GM21447 (cell line): ENCODE data around the gene COL4A2.

ENCODE experiments used
- ATAC-seq: cut with Tn5 transposase; IDR thresholded peaks from one replicate; pipeline ENCODE4 v1.9.1; 2021; ENCODE audit not compliant: unreplicated experiment

The COL4A2 gene

DNA sequence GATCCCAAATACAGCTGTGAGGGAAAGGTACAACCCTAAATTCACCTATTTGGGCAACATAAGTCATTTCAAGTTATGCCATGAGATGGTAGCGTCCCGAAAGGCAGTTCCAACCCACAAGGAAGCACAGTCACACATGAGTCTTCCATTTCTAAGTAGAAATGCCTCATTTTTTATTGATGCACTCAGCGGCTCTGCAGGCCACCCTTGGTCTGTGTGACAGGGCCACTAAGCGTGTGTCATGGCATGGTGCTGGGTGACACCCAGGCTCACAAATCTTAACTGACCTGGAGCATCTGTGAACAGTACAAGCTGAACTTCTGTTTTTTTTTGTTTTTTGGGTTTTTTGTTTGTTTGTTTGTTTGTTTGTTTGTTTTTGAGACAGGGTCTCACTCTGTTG, 239.3 kb downstream of the COL4A2 start:
- ATAC-seq: no peak

DNA sequence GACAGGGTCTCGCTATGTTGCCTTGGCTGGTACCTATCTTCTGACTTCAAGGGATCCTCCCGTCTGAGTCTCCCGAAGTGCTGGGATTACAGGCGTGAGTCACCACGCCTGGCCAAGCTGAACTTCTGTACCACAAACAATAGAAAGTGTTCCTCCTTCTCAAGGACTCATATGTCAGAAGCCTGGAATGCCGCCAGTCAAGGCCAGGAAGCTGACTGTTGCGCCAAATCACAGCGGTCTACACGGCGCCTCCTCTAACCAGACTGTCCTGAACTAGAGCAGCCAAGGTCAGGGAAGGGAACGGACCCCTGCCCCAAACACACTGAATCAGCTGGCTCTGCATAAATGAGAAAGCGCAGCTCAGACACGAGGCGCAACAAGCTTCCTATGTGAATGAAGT, 239.8 kb downstream of the COL4A2 start:
- no peak for ATAC-seq

DNA sequence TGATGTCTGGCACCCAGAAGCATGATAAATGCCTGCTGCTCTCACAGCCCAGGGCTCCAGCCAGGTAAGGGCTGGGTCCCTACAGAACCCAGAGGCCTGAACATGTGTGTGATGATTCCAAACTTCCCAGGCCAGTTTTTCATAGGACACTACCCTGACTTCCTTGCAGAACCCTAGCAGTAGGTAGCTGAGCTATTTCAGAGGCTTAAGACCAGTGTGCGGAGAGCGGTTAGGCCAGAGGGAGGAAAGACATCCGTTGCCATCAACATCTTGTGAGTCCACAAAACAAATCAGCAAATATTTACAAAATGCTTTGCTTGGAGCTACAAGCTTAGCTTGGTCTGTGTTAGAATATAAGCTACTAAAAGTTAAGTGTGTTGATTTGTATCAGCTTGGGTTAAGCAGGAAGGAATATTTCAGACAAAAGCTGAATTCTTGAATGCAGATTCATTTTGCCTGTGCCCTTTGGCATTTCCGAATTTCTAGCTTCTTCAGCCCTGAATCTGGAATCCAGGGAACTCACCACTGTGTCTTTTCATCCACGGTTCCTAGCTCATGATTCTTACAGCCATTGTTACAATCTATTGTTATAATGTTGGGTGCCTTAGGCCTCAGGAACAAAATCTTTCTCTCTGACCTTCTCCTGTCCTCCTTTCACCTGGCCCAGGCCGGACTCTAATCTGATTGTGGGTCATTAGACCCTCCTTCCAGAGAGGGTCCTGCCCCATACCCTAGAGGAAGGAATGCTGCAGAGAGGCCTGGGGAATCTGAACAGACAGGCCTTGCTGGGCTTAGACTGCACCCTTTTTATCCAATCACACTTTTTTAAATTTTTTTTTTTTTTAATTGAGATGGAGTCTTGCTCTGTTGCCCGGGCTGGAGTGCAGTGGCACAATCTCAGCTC, 242.1 kb downstream of the COL4A2 start:
- ATAC-seq: no peak

- no peak for ATAC-seq
Observed at GRCh38 chr13:110549795-110550160, 242.7 kb downstream of the COL4A2 start.

- no peak for ATAC-seq
Observed at GRCh38 chr13:110551284-110551683, 244.2 kb downstream of the COL4A2 start.

- ATAC-seq: no peak
Observed at GRCh38 chr13:110552767-110553166, 245.7 kb downstream of the COL4A2 start.

GRCh38 chr13:110553417-110553816, 246.3 kb downstream of the COL4A2 start:
- no peak for ATAC-seq

GRCh38 chr13:110554227-110554836, 247.2 kb downstream of the COL4A2 start:
- ATAC-seq: no peak

GRCh38 chr13:110554946-110555345, 247.9 kb downstream of the COL4A2 start:
- no peak for ATAC-seq

GRCh38 chr13:110555601-110556223, 248.6 kb downstream of the COL4A2 start:
- ATAC-seq: peak; percentile 49

DNA sequence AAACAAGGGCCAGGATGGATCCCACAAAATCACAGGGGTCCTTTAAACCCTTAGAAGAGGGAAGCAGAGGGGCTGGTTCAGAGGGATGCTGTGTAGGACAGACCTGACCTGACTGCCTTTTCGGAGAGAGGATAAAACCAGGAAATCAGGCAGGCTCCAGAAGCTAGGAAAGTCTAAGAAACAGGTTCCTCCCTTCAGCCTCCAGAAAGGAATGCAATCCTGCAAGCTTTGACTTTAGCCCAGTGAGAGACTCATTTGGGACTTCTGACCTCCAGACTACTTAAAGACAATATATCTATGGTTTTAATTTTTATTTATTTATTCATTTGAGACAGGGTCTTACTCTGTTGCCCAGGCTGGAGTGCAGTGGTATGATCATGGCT, 249.1 kb downstream of the COL4A2 start:
- ATAC-seq: no peak

GRCh38 chr13:110557082-110557481, 250.0 kb downstream of the COL4A2 start:
- no peak for ATAC-seq

DNA sequence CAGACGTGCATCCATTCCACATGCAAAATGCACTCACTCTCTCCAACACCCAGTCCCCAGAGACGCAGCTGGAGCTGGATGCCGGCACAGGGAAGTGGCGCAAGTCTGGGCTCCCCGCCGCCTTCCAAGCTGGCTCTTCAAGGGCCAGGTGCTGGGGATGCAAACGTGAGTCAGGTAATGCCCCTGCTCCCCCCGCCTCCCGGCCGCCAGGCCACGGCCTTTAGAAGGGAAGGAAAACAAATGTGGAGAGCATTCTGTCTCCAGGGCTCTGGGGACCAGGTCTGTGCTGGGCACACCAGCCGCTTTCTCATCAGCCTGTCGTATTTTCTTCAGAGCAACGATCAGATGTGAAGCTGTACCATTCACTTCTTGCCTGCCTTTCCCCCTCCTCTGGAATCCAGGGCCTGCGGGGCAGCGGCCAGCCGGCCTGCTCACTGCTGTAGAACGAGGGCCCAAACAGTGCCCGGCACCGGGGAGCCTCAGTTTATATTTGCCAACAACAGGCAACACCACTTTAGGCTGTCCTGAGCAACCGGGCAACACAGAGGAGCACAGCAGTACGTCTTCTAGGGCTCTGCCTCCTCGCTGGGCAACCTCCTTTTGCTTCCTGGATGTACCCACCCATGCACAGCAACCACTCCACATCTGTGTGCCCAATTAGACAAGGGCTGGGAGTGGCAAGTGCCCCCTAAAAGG, 250.7 kb downstream of the COL4A2 start:
- ATAC-seq: no peak

DNA sequence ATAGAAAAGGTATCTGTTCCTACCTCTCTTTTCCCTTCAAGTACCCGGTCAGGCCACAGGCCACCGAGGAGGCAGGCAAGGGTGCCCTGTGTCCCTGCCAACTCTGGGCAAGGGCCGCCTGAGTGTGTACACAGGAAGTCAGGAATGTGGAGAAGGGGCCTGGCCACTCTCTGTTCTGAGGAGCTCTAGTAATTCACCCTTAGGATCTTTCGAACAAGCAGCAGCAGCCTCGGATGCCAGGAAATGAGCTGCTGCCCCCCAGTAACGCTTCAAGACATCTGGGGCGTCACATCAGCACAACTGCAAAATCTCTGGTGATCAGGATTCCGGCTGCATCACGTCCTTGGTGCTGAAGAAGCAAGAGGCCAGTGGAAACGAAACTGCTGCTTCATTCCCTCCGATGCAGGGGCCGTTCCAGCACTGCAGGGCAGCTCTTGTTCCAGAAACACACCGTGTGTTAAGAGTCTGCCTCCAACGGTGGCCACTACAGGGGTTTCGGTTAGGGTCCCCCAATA, 252.4 kb downstream of the COL4A2 start:
- no peak for ATAC-seq

GRCh38 chr13:110559986-110560385, 252.9 kb downstream of the COL4A2 start:
- ATAC-seq: no peak

GRCh38 chr13:110560601-110561343, 253.7 kb downstream of the COL4A2 start:
- ATAC-seq: peak; percentile 30

DNA sequence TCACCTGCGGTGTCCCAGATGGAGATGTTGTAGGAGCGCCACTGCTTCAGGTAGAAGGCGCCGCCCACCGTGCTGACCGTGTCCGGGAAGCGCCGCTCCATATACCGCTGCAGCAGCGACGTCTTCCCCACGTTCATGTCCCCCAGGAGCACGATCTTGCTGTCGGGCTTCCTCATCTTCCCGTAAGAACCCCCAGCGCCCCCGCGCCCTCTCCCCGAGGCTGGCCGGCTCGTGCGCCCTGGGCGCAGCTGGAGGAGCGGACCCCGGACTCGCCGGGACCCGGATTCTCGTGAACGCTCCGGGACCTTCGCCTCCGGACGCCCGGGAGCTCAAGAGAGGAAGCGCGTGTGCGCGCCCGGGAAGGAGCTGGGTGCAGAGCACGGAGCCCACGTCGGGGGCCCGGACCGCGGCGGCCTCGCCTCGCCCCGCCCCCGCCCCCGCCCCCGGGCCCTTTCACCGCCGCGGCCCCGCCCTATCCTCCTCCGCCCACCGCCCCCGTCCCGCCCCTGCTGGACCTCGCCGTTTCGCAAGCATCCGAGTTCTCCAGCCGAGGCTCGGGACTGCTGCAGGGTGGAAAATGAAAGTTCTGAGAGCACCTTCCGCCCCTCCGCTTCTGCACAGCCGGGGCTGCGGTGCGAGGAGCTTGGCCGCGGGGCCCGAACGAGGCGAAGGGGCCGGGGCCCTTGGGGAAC, 254.4 kb downstream of the COL4A2 start, which contains the start of gene RAB20:
Gene RAB20, minus strand, starts transcription at position 379 of the 692 bp plus-strand sequence. Its CDS starts 203 bp downstream, at position 176.
- ATAC-seq: peak; percentile 73

- no peak for ATAC-seq
Observed at GRCh38 chr13:110562036-110562597, 255.0 kb downstream of the COL4A2 start.
